Kidney (tissue), 14 donors: ENCODE data around the gene FBXO45. TPM values are rescaled to one million over a fixed set of nuclear protein-coding genes. Genes with fewer than 3 reads are reported as not detected.

ENCODE experiments used
- DNase-seq, 5 donors: peaks; one replicate each; pipeline ENCODE4 v3.0.0-alpha.2; 2013 to 2020
- FAIRE-seq: peaks from 2 replicates; lab custom pipeline; 2012; peaks lifted over from hg19 to GRCh38; lab: Jason Lieb, UNC
- H3K27ac ChIP-seq, 2 donors: one replicate each; pipeline ENCODE4 v1.7.0; 2013; ENCODE audit warnings: low read depth in 2 of 2, low read length in 2 of 2, inconsistent platforms in 1 of 2
- H3K27me3 ChIP-seq: one replicate; pipeline ENCODE4 v1.7.1; 2013; ENCODE audit warnings: low read length, inconsistent platforms; ENCODE audit not compliant: control insufficient read depth, insufficient read depth
- H3K36me3 ChIP-seq, 3 donors: one replicate each; pipeline versions ENCODE4 v1.7.0 to v1.7.1; 2013; ENCODE audit warnings: low read length in 3 of 3, control low read depth in 1 of 3, inconsistent platforms in 1 of 3; ENCODE audit not compliant: insufficient read depth in 3 of 3, control insufficient read depth in 2 of 3
- H3K4me1 ChIP-seq, 3 donors: one replicate each; pipeline versions ENCODE4 v1.7.0 to v1.7.1; 2013; ENCODE audit warnings: low read length in 3 of 3, inconsistent platforms in 1 of 3, low read depth in 1 of 3; ENCODE audit not compliant: control insufficient read depth in 2 of 3, insufficient read depth in 2 of 3
- H3K4me3 ChIP-seq, 3 donors: one replicate each; pipeline versions ENCODE4 v1.7.0 to v1.8.1; 2013; ENCODE audit warnings: low read length in 3 of 3, control low read depth in 1 of 3, inconsistent platforms in 1 of 3
- H3K9ac ChIP-seq, 3 donors: one replicate each; pipeline versions ENCODE4 v1.7.0 to v1.7.1; 2013; ENCODE audit warnings: low read length in 3 of 3, control low read depth in 1 of 3, inconsistent platforms in 1 of 3
- H3K9me3 ChIP-seq, 3 donors: one replicate each; pipeline versions ENCODE4 v1.7.0 to v1.7.1; 2013; ENCODE audit warnings: low read length in 3 of 3, control low read depth in 1 of 3, inconsistent platforms in 1 of 3; ENCODE audit not compliant: control insufficient read depth in 2 of 3, insufficient read depth in 1 of 3
- intact Hi-C: fragments of 100-400 bp; cut with DNase I; formaldehyde crosslinking; loops from one replicate; pipeline ENCODE4 v1.11.1; 2022
- polyA plus RNA-seq: library from polyadenylated mRNA; stranded (reverse); fragments of 350-450 nt; fragmentation: Illumina TruSeq; extraction: RNeasy Lipid Tissue Mini Kit (QIAGEN cat#74804); gene quantifications from one replicate; pipeline ENCODE4 v1.2.3, GENCODE V29; 2014; ENCODE audit warnings: low read depth, low replicate concordance; ENCODE audit not compliant: insufficient read depth
- total RNA-seq: library from RNA; stranded (reverse); fragmentation: NEBNext Ultra II Directional; extraction: Animal tissue kit (Norgen Biotek cat#: 25700); gene quantifications from one replicate; pipeline ENCODE4 v1.2.1, GENCODE V29; 2021
- TF ChIP-seq, protein P1 (sequence below): IDR thresholded peaks from 3 replicates; pipeline ENCODE4 v1.5.1; 2012; ENCODE audit warnings: mild to moderate bottlenecking, moderate library complexity, borderline replicate concordance; ENCODE audit not compliant: insufficient read depth; ENCODE audit errors: extremely low read depth
- donor health status: control.
- donor health status: control.
- donor health status: control.
- donor health status: control.
- donor health status: control.
- donor health status: DM: yes; HTN: yes; CAD: no.
- donor health status: Normal renal cell carcinoma (clear cell type).

The FBXO45 gene
- total and polyA plus RNA-seq, 2 donors from 2014 or later, result 2.5 to 7.0 TPM

DNA sequence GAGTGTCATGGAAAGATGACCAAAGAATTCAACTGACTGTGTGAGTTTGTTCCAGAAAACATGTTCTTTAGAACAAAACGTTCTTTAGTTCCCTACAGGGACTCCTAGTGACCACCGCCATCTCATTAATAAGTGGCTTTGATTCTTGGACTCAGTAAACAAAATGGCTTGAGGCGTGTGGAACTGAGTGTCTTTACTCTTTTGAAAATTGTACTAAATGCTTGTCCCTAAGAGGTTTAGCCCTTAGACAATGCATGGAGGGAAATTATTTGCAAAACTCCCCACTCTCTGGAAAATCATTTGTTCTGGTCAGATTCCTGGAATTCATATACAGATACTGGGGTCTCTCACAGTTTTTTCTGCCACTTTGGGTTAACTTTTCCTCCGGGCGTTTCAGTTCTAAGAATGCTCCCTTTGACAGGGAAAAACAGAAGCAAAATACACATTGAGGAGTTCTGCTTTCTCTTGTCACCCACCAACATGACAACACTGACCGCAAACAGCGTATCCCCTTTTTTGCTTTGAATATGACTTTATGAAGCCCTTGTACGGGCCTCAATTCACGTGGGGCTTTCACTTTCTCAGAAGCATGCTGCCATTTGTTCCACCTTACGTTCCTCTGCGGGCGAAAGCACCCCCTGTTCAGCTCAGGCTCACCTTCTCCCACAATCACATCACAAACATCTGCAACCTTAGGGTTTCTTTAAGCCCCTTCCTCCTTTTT, 55.8 kb downstream of the FBXO45 start:
- TF ChIP-seq, protein P1, sequence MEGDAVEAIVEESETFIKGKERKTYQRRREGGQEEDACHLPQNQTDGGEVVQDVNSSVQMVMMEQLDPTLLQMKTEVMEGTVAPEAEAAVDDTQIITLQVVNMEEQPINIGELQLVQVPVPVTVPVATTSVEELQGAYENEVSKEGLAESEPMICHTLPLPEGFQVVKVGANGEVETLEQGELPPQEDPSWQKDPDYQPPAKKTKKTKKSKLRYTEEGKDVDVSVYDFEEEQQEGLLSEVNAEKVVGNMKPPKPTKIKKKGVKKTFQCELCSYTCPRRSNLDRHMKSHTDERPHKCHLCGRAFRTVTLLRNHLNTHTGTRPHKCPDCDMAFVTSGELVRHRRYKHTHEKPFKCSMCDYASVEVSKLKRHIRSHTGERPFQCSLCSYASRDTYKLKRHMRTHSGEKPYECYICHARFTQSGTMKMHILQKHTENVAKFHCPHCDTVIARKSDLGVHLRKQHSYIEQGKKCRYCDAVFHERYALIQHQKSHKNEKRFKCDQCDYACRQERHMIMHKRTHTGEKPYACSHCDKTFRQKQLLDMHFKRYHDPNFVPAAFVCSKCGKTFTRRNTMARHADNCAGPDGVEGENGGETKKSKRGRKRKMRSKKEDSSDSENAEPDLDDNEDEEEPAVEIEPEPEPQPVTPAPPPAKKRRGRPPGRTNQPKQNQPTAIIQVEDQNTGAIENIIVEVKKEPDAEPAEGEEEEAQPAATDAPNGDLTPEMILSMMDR, result no peak
- no peak overlapping the region for H3K27ac ChIP-seq
- H3K4me3 ChIP-seq, result no peak overlapping the region
- H3K36me3 ChIP-seq, result no peaks in the 10 kb centered on the region
- H3K4me1 ChIP-seq, result no peaks in the 10 kb centered on the region
- DNase-seq, result no peak
- no peaks in the 10 kb centered on the region for H3K27me3 ChIP-seq
- intact Hi-C loops, result no loop called here
- no peak overlapping the region for H3K9ac ChIP-seq
- H3K9me3 ChIP-seq, result no peaks in the 10 kb centered on the region
- FAIRE-seq, result no peak

- TF ChIP-seq, protein P1, result no peak
- H3K36me3 ChIP-seq, result no peaks in the 10 kb centered on the region
- H3K27me3 ChIP-seq, result no peaks in the 10 kb centered on the region
- FAIRE-seq (no peak), DNase-seq (no peak)
- no peak overlapping the region for H3K4me3 ChIP-seq
- H3K9ac ChIP-seq, result no peak overlapping the region
- intact Hi-C loops, result no loop called here
- no peaks in the 10 kb centered on the region for H3K9me3 ChIP-seq
- no peak overlapping the region for H3K27ac ChIP-seq
- no peaks in the 10 kb centered on the region for H3K4me1 ChIP-seq
Measured at GRCh38 chr3:196624907-196625306, 56.4 kb downstream of the FBXO45 start.

DNA sequence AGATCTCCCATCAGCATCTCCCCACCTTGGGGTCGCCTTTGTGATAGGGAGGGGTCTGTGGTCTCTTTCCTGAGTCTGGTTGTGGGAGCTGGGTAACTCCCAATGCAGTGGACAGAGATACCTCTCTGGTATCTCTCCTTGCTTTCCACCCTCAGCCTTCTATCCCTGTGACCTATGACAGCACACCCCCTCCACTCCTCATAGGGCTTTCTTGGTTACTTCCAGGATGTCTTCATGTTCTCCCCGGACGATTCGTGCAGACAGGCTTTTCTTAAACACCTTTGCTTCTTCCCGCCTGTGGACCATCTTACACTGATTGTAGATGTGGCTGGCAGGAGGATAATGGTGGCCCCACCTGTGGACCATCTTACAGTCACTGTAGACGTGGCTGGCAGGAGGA, 56.9 kb downstream of the FBXO45 start:
- FAIRE-seq, result no peak
- TF ChIP-seq, protein P1, result no peak
- no peak overlapping the region for H3K27ac ChIP-seq

GRCh38 chr3:196627918-196628231, 59.4 kb downstream of the FBXO45 start:
- Histone ChIP-seq H3K27ac (no peak overlapping the region), H3K36me3 (no peaks in the 10 kb centered on the region), H3K9me3 (no peaks in the 10 kb centered on the region), H3K27me3 (no peaks in the 10 kb centered on the region), H3K4me1 (peaks cover 0 to 5% (median 0%) of the 10 kb centered on the region in 3 donors), H3K9ac (no peak overlapping the region), H3K4me3 (no peak overlapping the region)
- TF ChIP-seq, protein P1, result no peak
- intact Hi-C loops, result no loop called here
- DNase-seq (no peak), FAIRE-seq (no peak)

More for the DNA sequence above, 56.9 kb downstream of the FBXO45 start:
- no peaks in the 10 kb centered on the region for H3K36me3 ChIP-seq
- no peaks in the 10 kb centered on the region for H3K9me3 ChIP-seq
- no peaks in the 10 kb centered on the region for H3K27me3 ChIP-seq
- H3K4me1 ChIP-seq, result no peaks in the 10 kb centered on the region
- DNase-seq, result no peak
- no peak overlapping the region for H3K4me3 ChIP-seq
- intact Hi-C loops, result no loop called here
- H3K9ac ChIP-seq, result no peak overlapping the region
